GM12878 (cell line): ENCODE data around the gene SPRN. TPM values are rescaled to one million over a fixed set of nuclear protein-coding genes. Genes with fewer than 3 reads are reported as not detected.

Experiments
- ATAC-seq: fragments of 200-7000 bp; cut with Tn5 transposase; 3 replicates; pipeline ENCODE4 v1.9.1; 2020; ENCODE audit warnings: mild to moderate bottlenecking, moderate library complexity
- BruUV-seq: library from RNA; stranded (reverse); fragments of 400-500 nt; replicated peaks from 2 replicates; lab custom pipeline; 2021; lab: Mats Ljungman, UMichigan
- CTCF ChIA-PET: fragments of 300-600 bp; sonication (Branson Sonifier 250); formaldehyde crosslinking; extraction: SDS; loops from one replicate; lab custom pipeline; 2021; ENCODE audit warnings: inconsistent platforms; lab: Yijun Ruan, JAX
- POLR2A ChIA-PET: fragments of 350-600 bp; formaldehyde crosslinking; extraction: SDS; loops from one replicate; lab custom pipeline; 2021; ENCODE audit warnings: inconsistent platforms; lab: Charles Lee
- RAD21 ChIA-PET: fragments of 300-600 bp; sonication (Branson Sonifier 250); formaldehyde crosslinking; loops from one replicate; lab custom pipeline; 2023; ENCODE audit warnings: antibody characterized with exemption; ENCODE audit not compliant: unreplicated experiment; lab: Charles Lee
- SMC1A ChIA-PET: fragments of 300-600 bp; sonication (Branson Sonifier 250); formaldehyde crosslinking; loops from one replicate; lab custom pipeline; 2023; ENCODE audit not compliant: unreplicated experiment, uncharacterized antibody; lab: Charles Lee
- DNase-seq: peaks from one replicate; pipeline ENCODE4 v3.0.0-alpha.2; 2011; ENCODE audit warnings: low read depth, low spot score
- FAIRE-seq: peaks from 3 replicates; lab custom pipeline; 2011; peaks lifted over from hg19 to GRCh38; lab: Jason Lieb, UNC
- H2AFZ ChIP-seq: 2 replicates; pipeline ENCODE4 v1.6.0; 2011; ENCODE audit warnings: low read depth, low read length, control low read depth; ENCODE audit not compliant: control insufficient read depth
- H3K27ac ChIP-seq: 2 replicates; pipeline ENCODE4 v1.5.1; 2011; ENCODE audit warnings: control low read depth; ENCODE audit not compliant: control insufficient read depth, insufficient read depth
- H3K27me3 ChIP-seq, 2 experiments: replicated peaks in 1 of 2; 2 replicates each; pipeline versions ENCODE4 v1.6.0 to v1.6.1; 2011; ENCODE audit warnings: low read length in 1 of 2; ENCODE audit not compliant: control insufficient read depth in 2 of 2, insufficient read depth in 2 of 2
- H3K36me3 ChIP-seq, 2 experiments: 2 replicates each; pipeline ENCODE4 v1.5.1; 2011; ENCODE audit warnings: low read length in 1 of 2; ENCODE audit not compliant: control insufficient read depth in 2 of 2, insufficient read depth in 2 of 2
- H3K4me1 ChIP-seq: 2 replicates; pipeline ENCODE4 v1.6.1; 2011; ENCODE audit warnings: mild to moderate bottlenecking, low read length, moderate library complexity, mixed read lengths; ENCODE audit not compliant: control insufficient read depth, insufficient read depth
- H3K4me2 ChIP-seq: 2 replicates; pipeline ENCODE4 v1.6.0; 2011; ENCODE audit warnings: control low read depth; ENCODE audit not compliant: control insufficient read depth, insufficient read depth
- H3K4me3 ChIP-seq: fragments of 200-600 bp; sonication (generic); 2 replicates; pipeline ENCODE4 v1.5.1; 2016
- H3K79me2 ChIP-seq: 2 replicates; pipeline ENCODE4 v1.6.0; 2011; ENCODE audit warnings: low read length; ENCODE audit not compliant: control insufficient read depth, insufficient read depth
- H3K9ac ChIP-seq: 2 replicates; pipeline ENCODE4 v1.8.0; 2011; ENCODE audit warnings: low read length, control low read depth, mixed read lengths; ENCODE audit not compliant: control insufficient read depth, insufficient read depth
- H3K9me3 ChIP-seq: replicated peaks from 3 replicates; pipeline ENCODE4 v1.5.1; 2011; ENCODE audit warnings: mild to moderate bottlenecking, low read length; ENCODE audit not compliant: control insufficient read depth, insufficient read depth
- H4K20me1 ChIP-seq: 2 replicates; pipeline ENCODE4 v1.6.0; 2011; ENCODE audit not compliant: control insufficient read depth, insufficient read depth
- CHD2 ChIP-seq: IDR thresholded peaks from 2 replicates; pipeline ENCODE4 v1.6.1; 2011; ENCODE audit warnings: low read depth, low read length, improper control_type of control experiment, borderline replicate concordance
- HDAC6 ChIP-seq: fragments of 200-600 bp; sonication (generic); IDR thresholded peaks from one replicate; pipeline ENCODE4 v1.8.0; 2017; ENCODE audit warnings: antibody characterized with exemption; ENCODE audit not compliant: unreplicated experiment
- LARP7 ChIP-seq: fragments of 450-650 bp; IDR thresholded peaks from 2 replicates; pipeline ENCODE4 v1.6.1; 2017; ENCODE audit warnings: mild to moderate bottlenecking
- SUZ12 ChIP-seq: fragments of 200-600 bp; sonication (generic); IDR thresholded peaks from one replicate; pipeline ENCODE4 v1.6.1; 2018; ENCODE audit warnings: antibody characterized with exemption, mild to moderate bottlenecking; ENCODE audit not compliant: unreplicated experiment
- ZNF207 ChIP-seq: fragments of 450-650 bp; IDR thresholded peaks from 2 replicates; pipeline ENCODE4 v1.6.1; 2014; ENCODE audit warnings: antibody characterized with exemption, mild to moderate bottlenecking, borderline replicate concordance
- ZNF24 ChIP-seq: fragments of 450-650 bp; IDR thresholded peaks from 2 replicates; pipeline ENCODE4 v1.6.1; 2017; ENCODE audit warnings: antibody characterized with exemption, mild to moderate bottlenecking
- WGBS: methylation state at CpG from one replicate; pipeline ENCODE4 v1.1.6; 2016; ENCODE audit warnings: low lambda C conversion rate; ENCODE audit not compliant: insufficient replicate concordance, insufficient coverage; ENCODE audit errors: missing lambda C conversion rate; 5-methylcytosine and 5-hydroxymethylcytosine counted together
- in situ Hi-C: fragments of 300-500 bp; cut with MboI; formaldehyde crosslinking; loops from 9 replicates; pipeline ENCODE4 v1.14.3; 2018; ENCODE audit warnings: mixed read lengths
- intact Hi-C: fragments of 100-400 bp; cut with micrococcal nuclease; formaldehyde crosslinking; loops from one replicate; pipeline ENCODE4 v1.14.2; 2022; ENCODE audit not compliant: unreplicated experiment
- polyA plus RNA-seq, 11 experiments: library from polyadenylated mRNA; depleted of rRNA in 4 of 11; unstranded in 6 of 11; stranded (reverse) in 5 of 11; fragments of >200 nt; fragmentation: Nextera tagmentation in 4 of 11; fragmentation: Illumina TruSeq in 1 of 11; extraction: Ambion mirVana in 4 of 11; extraction: Trizol in 1 of 11; gene quantifications; 1 replicate in 1 of 11; 2 replicates in 10 of 11; pipeline versions ENCODE4 v1.2.1 to v1.2.3, GENCODE V29; 2011 to 2016; ENCODE audit warnings: inconsistent platforms in 2 of 11, missing spikeins in 2 of 11, low read depth in 1 of 11
- total RNA-seq, 4 experiments: library from RNA; depleted of rRNA in 3 of 4; stranded (reverse); fragments of >200 nt in 3 of 4; fragmentation: Illumina TruSeq in 1 of 4; extraction: Trizol in 1 of 4; gene quantifications; 2 replicates each; pipeline versions ENCODE4 v1.2.1 to v1.2.3, GENCODE V29; 2013 to 2021
- TF ChIP-seq, protein P1 (sequence below): IDR thresholded peaks from 2 replicates; pipeline ENCODE4 v1.6.1; 2011; ENCODE audit warnings: borderline replicate concordance, low read depth, mild to moderate bottlenecking, moderate library complexity, mixed read lengths, low read length; ENCODE audit not compliant: insufficient read depth; ENCODE audit errors: extremely low read length
- TF ChIP-seq, protein P2 (sequence below): fragments of 450-650 bp; IDR thresholded peaks from 2 replicates; pipeline ENCODE4 v1.6.1; 2017; ENCODE audit warnings: mild to moderate bottlenecking, moderate library complexity
- TF ChIP-seq, protein P3 (sequence below): fragments of 450-650 bp; IDR thresholded peaks from 2 replicates; pipeline ENCODE4 v1.6.1; 2017; ENCODE audit warnings: mild to moderate bottlenecking

The SPRN gene
- total and polyA plus RNA-seq, 10 of the 15 experiments (the other 5 are each of a cell fraction or from before 2014, with no cell fraction given), result 0.03 to 0.96 (median 0.46) TPM; not detected in 6

DNA sequence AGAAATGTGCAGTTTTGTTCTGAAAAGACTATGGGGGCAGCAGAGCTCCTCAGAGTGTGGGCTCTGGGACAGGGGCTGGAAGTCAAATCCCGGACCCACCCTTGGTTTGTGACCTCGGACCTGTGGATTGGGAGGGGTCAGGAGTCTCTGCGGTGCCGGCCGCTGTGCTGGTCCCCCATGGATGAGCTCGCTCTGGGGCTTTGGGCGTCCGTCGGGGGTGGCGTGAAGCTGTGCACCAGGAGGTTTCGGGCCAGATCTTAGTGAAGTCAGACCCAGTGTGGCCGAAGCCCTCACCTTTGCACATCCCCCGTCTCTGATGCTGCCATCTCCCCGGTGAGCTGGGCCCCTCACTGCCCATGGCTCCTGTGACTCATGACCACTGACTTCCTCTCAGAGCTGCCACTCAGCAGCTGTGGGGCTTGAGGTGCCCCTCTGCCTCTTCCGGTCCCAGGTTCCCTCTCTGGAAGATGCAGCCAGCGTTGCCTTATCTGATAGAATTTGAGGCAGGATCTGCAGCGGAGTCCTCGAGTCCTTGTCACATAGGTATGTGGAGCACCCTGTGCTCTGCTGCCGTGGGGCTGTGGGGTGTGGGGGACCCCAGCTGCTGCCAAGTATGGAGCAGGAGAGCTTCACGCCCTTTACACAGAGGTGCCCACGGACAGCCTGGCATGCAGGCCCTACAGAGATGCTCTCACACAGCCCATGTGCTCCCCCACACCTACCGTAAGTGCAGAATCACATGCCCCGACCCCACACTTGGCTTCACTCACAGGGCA, 18.0 kb upstream of the SPRN start:
- no TSS peak for BruUV-seq
- Histone ChIP-seq H4K20me1 (no peaks in the 10 kb centered on the region), H3K9ac (no peak overlapping the region), H2AFZ (no peak overlapping the region), H3K79me2 (no peaks in the 10 kb centered on the region), H3K27me3 (no peaks in the 10 kb centered on the region), H3K4me3 (no peak overlapping the region), H3K4me2 (no peak overlapping the region), H3K4me1 (no peaks in the 10 kb centered on the region), H3K27ac (no peak overlapping the region), H3K36me3 (no peaks in the 10 kb centered on the region), H3K9me3 (no peaks in the 10 kb centered on the region; the same call in 2 of the 3 replicates)
- in situ Hi-C loops (no loop called here), intact Hi-C loops (no loop called here)
- 44% methylated on average over 20 of the region's 23 CpGs for WGBS
- ChIA-PET SMC1A (no interaction called here), CTCF (interaction anchor here (0.7 to 1.1 kb wide), 3 partner anchors 9 to 113 kb away, joined by 3 to 4 read pairs (median 4); partner anchors contain the start of gene PAOX), POLR2A (no interaction called here), RAD21 (no interaction called here)
- TF ChIP-seq, protein P1, sequence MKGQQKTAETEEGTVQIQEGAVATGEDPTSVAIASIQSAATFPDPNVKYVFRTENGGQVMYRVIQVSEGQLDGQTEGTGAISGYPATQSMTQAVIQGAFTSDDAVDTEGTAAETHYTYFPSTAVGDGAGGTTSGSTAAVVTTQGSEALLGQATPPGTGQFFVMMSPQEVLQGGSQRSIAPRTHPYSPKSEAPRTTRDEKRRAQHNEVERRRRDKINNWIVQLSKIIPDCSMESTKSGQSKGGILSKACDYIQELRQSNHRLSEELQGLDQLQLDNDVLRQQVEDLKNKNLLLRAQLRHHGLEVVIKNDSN, result no peak
- TF ChIP-seq ZNF24, result no peak
- TF ChIP-seq ZNF207, result no peak
- TF ChIP-seq SUZ12, result no peak
- TF ChIP-seq, protein P2, sequence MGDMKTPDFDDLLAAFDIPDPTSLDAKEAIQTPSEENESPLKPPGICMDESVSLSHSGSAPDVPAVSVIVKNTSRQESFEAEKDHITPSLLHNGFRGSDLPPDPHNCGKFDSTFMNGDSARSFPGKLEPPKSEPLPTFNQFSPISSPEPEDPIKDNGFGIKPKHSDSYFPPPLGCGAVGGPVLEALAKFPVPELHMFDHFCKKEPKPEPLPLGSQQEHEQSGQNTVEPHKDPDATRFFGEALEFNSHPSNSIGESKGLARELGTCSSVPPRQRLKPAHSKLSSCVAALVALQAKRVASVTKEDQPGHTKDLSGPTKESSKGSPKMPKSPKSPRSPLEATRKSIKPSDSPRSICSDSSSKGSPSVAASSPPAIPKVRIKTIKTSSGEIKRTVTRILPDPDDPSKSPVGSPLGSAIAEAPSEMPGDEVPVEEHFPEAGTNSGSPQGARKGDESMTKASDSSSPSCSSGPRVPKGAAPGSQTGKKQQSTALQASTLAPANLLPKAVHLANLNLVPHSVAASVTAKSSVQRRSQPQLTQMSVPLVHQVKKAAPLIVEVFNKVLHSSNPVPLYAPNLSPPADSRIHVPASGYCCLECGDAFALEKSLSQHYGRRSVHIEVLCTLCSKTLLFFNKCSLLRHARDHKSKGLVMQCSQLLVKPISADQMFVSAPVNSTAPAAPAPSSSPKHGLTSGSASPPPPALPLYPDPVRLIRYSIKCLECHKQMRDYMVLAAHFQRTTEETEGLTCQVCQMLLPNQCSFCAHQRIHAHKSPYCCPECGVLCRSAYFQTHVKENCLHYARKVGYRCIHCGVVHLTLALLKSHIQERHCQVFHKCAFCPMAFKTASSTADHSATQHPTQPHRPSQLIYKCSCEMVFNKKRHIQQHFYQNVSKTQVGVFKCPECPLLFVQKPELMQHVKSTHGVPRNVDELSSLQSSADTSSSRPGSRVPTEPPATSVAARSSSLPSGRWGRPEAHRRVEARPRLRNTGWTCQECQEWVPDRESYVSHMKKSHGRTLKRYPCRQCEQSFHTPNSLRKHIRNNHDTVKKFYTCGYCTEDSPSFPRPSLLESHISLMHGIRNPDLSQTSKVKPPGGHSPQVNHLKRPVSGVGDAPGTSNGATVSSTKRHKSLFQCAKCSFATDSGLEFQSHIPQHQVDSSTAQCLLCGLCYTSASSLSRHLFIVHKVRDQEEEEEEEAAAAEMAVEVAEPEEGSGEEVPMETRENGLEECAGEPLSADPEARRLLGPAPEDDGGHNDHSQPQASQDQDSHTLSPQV, result no peak
- TF ChIP-seq LARP7, result no peak
- TF ChIP-seq, protein P3, sequence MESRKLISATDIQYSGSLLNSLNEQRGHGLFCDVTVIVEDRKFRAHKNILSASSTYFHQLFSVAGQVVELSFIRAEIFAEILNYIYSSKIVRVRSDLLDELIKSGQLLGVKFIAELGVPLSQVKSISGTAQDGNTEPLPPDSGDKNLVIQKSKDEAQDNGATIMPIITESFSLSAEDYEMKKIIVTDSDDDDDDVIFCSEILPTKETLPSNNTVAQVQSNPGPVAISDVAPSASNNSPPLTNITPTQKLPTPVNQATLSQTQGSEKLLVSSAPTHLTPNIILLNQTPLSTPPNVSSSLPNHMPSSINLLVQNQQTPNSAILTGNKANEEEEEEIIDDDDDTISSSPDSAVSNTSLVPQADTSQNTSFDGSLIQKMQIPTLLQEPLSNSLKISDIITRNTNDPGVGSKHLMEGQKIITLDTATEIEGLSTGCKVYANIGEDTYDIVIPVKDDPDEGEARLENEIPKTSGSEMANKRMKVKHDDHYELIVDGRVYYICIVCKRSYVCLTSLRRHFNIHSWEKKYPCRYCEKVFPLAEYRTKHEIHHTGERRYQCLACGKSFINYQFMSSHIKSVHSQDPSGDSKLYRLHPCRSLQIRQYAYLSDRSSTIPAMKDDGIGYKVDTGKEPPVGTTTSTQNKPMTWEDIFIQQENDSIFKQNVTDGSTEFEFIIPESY, result no peak
- no peak for TF ChIP-seq CHD2
- TF ChIP-seq HDAC6, result no peak
- DNase-seq (no peak), ATAC-seq (no peak), FAIRE-seq (no peak)
